ENCODE measurements around the gene ADCYAP1R1.

The ADCYAP1R1 gene

GRCh38 chr7:31036924-31037323 lies 15.2 kb upstream of the ADCYAP1R1 start:
- in situ Hi-C loops (cut with MboI; ENCODE audit: low sequenced_read_pairs): no loop called here

GRCh38 chr7:31043051-31043471 lies 9.0 kb upstream of the ADCYAP1R1 start:
- in situ Hi-C loops (cut with MboI; ENCODE audit: low sequenced_read_pairs): no loop called here

GRCh38 chr7:31044529-31044928 lies 7.6 kb upstream of the ADCYAP1R1 start:
- in situ Hi-C loops (cut with MboI; ENCODE audit: low sequenced_read_pairs): no loop called here

- in situ Hi-C loops (cut with MboI; ENCODE audit: low sequenced_read_pairs): no loop called here
These were observed 5.4 kb upstream of the ADCYAP1R1 start for GRCh38 chr7:31046723-31047122.

GRCh38 chr7:31047313-31048146 lies 4.6 kb upstream of the ADCYAP1R1 start:
- in situ Hi-C loops (cut with MboI; ENCODE audit: low sequenced_read_pairs): no loop called here

- in situ Hi-C loops (cut with MboI; ENCODE audit: low sequenced_read_pairs): no loop called here
These were observed 2.9 kb upstream of the ADCYAP1R1 start for GRCh38 chr7:31049005-31049765.

GRCh38 chr7:31052487-31052840 lies 356 bp downstream of the ADCYAP1R1 start:
- in situ Hi-C loops (cut with MboI; ENCODE audit: low sequenced_read_pairs): no loop called here

GRCh38 chr7:31052841-31053601 lies 913 bp downstream of the ADCYAP1R1 start:
- in situ Hi-C loops (cut with MboI; ENCODE audit: low sequenced_read_pairs): no loop called here

GRCh38 chr7:31053986-31054385 lies 1.9 kb downstream of the ADCYAP1R1 start:
- in situ Hi-C loops (cut with MboI; ENCODE audit: low sequenced_read_pairs): no loop called here

- in situ Hi-C loops (cut with MboI; ENCODE audit: low sequenced_read_pairs): no loop called here
These were observed 2.6 kb downstream of the ADCYAP1R1 start for GRCh38 chr7:31054608-31055278.

GRCh38 chr7:31055471-31055870 lies 3.4 kb downstream of the ADCYAP1R1 start:
- in situ Hi-C loops (cut with MboI; ENCODE audit: low sequenced_read_pairs): no loop called here

- in situ Hi-C loops (cut with MboI; ENCODE audit: low sequenced_read_pairs): no loop called here
These were observed 4.8 kb downstream of the ADCYAP1R1 start for GRCh38 chr7:31056775-31057346.

- in situ Hi-C loops (cut with MboI; ENCODE audit: low sequenced_read_pairs): no loop called here
These were observed 6.0 kb downstream of the ADCYAP1R1 start for GRCh38 chr7:31058122-31058521.

- in situ Hi-C loops (cut with MboI; ENCODE audit: low sequenced_read_pairs): no loop called here
These were observed 6.6 kb downstream of the ADCYAP1R1 start for GRCh38 chr7:31058688-31059087.

- in situ Hi-C loops (cut with MboI; ENCODE audit: low sequenced_read_pairs): no loop called here
These were observed 7.4 kb downstream of the ADCYAP1R1 start for GRCh38 chr7:31059551-31059950.

- in situ Hi-C loops (cut with MboI; ENCODE audit: low sequenced_read_pairs): no loop called here
These were observed 9.1 kb downstream of the ADCYAP1R1 start for GRCh38 chr7:31061185-31061584.

GRCh38 chr7:31062746-31063435 lies 10.8 kb downstream of the ADCYAP1R1 start:
- in situ Hi-C loops (cut with MboI; ENCODE audit: low sequenced_read_pairs): no loop called here

GRCh38 chr7:31065021-31065593 lies 13.0 kb downstream of the ADCYAP1R1 start:
- in situ Hi-C loops (cut with MboI; ENCODE audit: low sequenced_read_pairs): no loop called here

GRCh38 chr7:31065840-31066239 lies 13.7 kb downstream of the ADCYAP1R1 start:
- in situ Hi-C loops (cut with MboI; ENCODE audit: low sequenced_read_pairs): no loop called here

Data from HL-60/S4 (cell line).